ENCODE measurements around the gene LTB. TPM values are rescaled to one million over a fixed set of nuclear protein-coding genes. Genes with fewer than 3 reads are reported as not detected.

LTB gene
- total and polyA plus RNA-seq, 9 of the 15 experiments (the other 6 are each of a cell fraction or from before 2014, with no cell fraction given), result 0.07 to 0.51 TPM; not detected in 7

- TF ChIP-seq, protein P1, sequence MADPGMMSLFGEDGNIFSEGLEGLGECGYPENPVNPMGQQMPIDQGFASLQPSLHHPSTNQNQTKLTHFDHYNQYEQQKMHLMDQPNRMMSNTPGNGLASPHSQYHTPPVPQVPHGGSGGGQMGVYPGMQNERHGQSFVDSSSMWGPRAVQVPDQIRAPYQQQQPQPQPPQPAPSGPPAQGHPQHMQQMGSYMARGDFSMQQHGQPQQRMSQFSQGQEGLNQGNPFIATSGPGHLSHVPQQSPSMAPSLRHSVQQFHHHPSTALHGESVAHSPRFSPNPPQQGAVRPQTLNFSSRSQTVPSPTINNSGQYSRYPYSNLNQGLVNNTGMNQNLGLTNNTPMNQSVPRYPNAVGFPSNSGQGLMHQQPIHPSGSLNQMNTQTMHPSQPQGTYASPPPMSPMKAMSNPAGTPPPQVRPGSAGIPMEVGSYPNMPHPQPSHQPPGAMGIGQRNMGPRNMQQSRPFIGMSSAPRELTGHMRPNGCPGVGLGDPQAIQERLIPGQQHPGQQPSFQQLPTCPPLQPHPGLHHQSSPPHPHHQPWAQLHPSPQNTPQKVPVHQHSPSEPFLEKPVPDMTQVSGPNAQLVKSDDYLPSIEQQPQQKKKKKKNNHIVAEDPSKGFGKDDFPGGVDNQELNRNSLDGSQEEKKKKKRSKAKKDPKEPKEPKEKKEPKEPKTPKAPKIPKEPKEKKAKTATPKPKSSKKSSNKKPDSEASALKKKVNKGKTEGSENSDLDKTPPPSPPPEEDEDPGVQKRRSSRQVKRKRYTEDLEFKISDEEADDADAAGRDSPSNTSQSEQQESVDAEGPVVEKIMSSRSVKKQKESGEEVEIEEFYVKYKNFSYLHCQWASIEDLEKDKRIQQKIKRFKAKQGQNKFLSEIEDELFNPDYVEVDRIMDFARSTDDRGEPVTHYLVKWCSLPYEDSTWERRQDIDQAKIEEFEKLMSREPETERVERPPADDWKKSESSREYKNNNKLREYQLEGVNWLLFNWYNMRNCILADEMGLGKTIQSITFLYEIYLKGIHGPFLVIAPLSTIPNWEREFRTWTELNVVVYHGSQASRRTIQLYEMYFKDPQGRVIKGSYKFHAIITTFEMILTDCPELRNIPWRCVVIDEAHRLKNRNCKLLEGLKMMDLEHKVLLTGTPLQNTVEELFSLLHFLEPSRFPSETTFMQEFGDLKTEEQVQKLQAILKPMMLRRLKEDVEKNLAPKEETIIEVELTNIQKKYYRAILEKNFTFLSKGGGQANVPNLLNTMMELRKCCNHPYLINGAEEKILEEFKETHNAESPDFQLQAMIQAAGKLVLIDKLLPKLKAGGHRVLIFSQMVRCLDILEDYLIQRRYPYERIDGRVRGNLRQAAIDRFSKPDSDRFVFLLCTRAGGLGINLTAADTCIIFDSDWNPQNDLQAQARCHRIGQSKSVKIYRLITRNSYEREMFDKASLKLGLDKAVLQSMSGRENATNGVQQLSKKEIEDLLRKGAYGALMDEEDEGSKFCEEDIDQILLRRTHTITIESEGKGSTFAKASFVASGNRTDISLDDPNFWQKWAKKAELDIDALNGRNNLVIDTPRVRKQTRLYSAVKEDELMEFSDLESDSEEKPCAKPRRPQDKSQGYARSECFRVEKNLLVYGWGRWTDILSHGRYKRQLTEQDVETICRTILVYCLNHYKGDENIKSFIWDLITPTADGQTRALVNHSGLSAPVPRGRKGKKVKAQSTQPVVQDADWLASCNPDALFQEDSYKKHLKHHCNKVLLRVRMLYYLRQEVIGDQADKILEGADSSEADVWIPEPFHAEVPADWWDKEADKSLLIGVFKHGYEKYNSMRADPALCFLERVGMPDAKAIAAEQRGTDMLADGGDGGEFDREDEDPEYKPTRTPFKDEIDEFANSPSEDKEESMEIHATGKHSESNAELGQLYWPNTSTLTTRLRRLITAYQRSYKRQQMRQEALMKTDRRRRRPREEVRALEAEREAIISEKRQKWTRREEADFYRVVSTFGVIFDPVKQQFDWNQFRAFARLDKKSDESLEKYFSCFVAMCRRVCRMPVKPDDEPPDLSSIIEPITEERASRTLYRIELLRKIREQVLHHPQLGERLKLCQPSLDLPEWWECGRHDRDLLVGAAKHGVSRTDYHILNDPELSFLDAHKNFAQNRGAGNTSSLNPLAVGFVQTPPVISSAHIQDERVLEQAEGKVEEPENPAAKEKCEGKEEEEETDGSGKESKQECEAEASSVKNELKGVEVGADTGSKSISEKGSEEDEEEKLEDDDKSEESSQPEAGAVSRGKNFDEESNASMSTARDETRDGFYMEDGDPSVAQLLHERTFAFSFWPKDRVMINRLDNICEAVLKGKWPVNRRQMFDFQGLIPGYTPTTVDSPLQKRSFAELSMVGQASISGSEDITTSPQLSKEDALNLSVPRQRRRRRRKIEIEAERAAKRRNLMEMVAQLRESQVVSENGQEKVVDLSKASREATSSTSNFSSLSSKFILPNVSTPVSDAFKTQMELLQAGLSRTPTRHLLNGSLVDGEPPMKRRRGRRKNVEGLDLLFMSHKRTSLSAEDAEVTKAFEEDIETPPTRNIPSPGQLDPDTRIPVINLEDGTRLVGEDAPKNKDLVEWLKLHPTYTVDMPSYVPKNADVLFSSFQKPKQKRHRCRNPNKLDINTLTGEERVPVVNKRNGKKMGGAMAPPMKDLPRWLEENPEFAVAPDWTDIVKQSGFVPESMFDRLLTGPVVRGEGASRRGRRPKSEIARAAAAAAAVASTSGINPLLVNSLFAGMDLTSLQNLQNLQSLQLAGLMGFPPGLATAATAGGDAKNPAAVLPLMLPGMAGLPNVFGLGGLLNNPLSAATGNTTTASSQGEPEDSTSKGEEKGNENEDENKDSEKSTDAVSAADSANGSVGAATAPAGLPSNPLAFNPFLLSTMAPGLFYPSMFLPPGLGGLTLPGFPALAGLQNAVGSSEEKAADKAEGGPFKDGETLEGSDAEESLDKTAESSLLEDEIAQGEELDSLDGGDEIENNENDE (IDR thresholded peaks at IDR 0.05; ENCODE audit: low read depth, low read length), result no peak
- TF ChIP-seq KDM5B (IDR thresholded peaks at IDR 0.05; ENCODE audit: insufficient replicate concordance, low read depth, low read length) (peak; percentile 84), RHOXF2B (CRISPR knock-in tag; conservative IDR thresholded peaks at IDR 0.05) (no peak), MTA2 (IDR thresholded peaks at IDR 0.05; ENCODE audit: low read depth) (0 out of 2 replicates have a peak, but pooled peaks have one; percentile 19), MEF2D (tag; conservative IDR thresholded peaks at IDR 0.05; ENCODE audit: low read depth) (no peak), EWSR1 (IDR thresholded peaks at IDR 0.05; ENCODE audit: borderline replicate concordance, low read depth, partially characterized antibody) (no peak), PHB (CRISPR knock-in tag; IDR thresholded peaks at IDR 0.05) (no peak; the same call in 1 of the 2 replicates), ELF4 (CRISPR knock-in tag; IDR thresholded peaks at IDR 0.05) (no peak), TAF1 (IDR thresholded peaks at IDR 0.05; ENCODE audit: control insufficient read depth, extremely low read depth, insufficient read depth, low read length, severe bottlenecking) (peak; percentile 68), TOE1 (IDR thresholded peaks at IDR 0.05; ENCODE audit: borderline replicate concordance) (peak; percentile 76; the same call in 1 of the 2 replicates), TOE1 (CRISPR knock-in tag; IDR thresholded peaks at IDR 0.05; ENCODE audit: borderline replicate concordance, low read depth) (peak; percentile 91; the same call in 1 of the 2 replicates), TARDBP (IDR thresholded peaks at IDR 0.05) (peak; percentile 88)
- TF ChIP-seq, protein P2, sequence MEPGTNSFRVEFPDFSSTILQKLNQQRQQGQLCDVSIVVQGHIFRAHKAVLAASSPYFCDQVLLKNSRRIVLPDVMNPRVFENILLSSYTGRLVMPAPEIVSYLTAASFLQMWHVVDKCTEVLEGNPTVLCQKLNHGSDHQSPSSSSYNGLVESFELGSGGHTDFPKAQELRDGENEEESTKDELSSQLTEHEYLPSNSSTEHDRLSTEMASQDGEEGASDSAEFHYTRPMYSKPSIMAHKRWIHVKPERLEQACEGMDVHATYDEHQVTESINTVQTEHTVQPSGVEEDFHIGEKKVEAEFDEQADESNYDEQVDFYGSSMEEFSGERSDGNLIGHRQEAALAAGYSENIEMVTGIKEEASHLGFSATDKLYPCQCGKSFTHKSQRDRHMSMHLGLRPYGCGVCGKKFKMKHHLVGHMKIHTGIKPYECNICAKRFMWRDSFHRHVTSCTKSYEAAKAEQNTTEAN (CRISPR knock-in tag; IDR thresholded peaks at IDR 0.05), result no peak
- TF ChIP-seq, protein P3, sequence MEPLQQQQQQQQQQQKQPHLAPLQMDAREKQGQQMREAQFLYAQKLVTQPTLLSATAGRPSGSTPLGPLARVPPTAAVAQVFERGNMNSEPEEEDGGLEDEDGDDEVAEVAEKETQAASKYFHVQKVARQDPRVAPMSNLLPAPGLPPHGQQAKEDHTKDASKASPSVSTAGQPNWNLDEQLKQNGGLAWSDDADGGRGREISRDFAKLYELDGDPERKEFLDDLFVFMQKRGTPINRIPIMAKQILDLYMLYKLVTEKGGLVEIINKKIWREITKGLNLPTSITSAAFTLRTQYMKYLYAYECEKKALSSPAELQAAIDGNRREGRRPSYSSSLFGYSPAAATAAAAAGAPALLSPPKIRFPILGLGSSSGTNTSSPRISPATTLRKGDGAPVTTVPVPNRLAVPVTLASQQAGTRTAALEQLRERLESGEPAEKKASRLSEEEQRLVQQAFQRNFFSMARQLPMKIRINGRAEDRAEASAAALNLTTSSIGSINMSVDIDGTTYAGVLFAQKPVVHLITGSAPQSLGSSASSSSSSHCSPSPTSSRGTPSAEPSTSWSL (CRISPR knock-in tag; IDR thresholded peaks at IDR 0.05; ENCODE audit: borderline replicate concordance), result no peak
Observed at GRCh38 chr6:31580807-31581433, 1.3 kb downstream of the LTB start (continued).

Data from K562 (cell line).